ENCODE results near the gene PTPN23.

Gene PTPN23

GRCh38 chr3:47419083-47420043 lies 38.5 kb downstream of the PTPN23 start:
- DNase-seq (ENCODE audit: low read depth): no peak

GRCh38 chr3:47420044-47420430 lies 39.2 kb downstream of the PTPN23 start:
- no peak for DNase-seq (ENCODE audit: low read depth)

GRCh38 chr3:47420511-47421484 lies 40.0 kb downstream of the PTPN23 start:
- DNase-seq (ENCODE audit: low read depth): peak; percentile 82

GRCh38 chr3:47421741-47422649 lies 41.2 kb downstream of the PTPN23 start:
- DNase-seq (ENCODE audit: low read depth): no peak

- no peak for DNase-seq (ENCODE audit: low read depth)
Measured at GRCh38 chr3:47422743-47423142, 41.9 kb downstream of the PTPN23 start.

GRCh38 chr3:47423548-47424145 lies 42.8 kb downstream of the PTPN23 start:
- DNase-seq (ENCODE audit: low read depth): no peak

- DNase-seq (ENCODE audit: low read depth): no peak
Measured at GRCh38 chr3:47424434-47425382, 43.9 kb downstream of the PTPN23 start.

GRCh38 chr3:47425383-47425778 lies 44.6 kb downstream of the PTPN23 start:
- DNase-seq (ENCODE audit: low read depth): no peak

GRCh38 chr3:47425959-47426358 lies 45.1 kb downstream of the PTPN23 start:
- DNase-seq (ENCODE audit: low read depth): no peak

- DNase-seq (ENCODE audit: low read depth): no peak
Measured at GRCh38 chr3:47427866-47428265, 47.0 kb downstream of the PTPN23 start.

- DNase-seq (ENCODE audit: low read depth): no peak
Measured at GRCh38 chr3:47428662-47429061, 47.8 kb downstream of the PTPN23 start.

- no peak for DNase-seq (ENCODE audit: low read depth)
Measured at GRCh38 chr3:47429476-47430270, 48.9 kb downstream of the PTPN23 start.

GRCh38 chr3:47430606-47431005 lies 49.8 kb downstream of the PTPN23 start:
- DNase-seq (ENCODE audit: low read depth): no peak

- no peak for DNase-seq (ENCODE audit: low read depth)
Measured at GRCh38 chr3:47431225-47431624, 50.4 kb downstream of the PTPN23 start.

GRCh38 chr3:47432673-47433072 lies 51.9 kb downstream of the PTPN23 start:
- no peak for DNase-seq (ENCODE audit: low read depth)

GRCh38 chr3:47433796-47434195 lies 53.0 kb downstream of the PTPN23 start:
- no peak for DNase-seq (ENCODE audit: low read depth)

- no peak for DNase-seq (ENCODE audit: low read depth)
Measured at GRCh38 chr3:47434849-47435248, 54.0 kb downstream of the PTPN23 start.

GRCh38 chr3:47436180-47436579 lies 55.4 kb downstream of the PTPN23 start:
- no peak for DNase-seq (ENCODE audit: low read depth)

- no peak for DNase-seq (ENCODE audit: low read depth)
Measured at GRCh38 chr3:47440131-47440530, 59.3 kb downstream of the PTPN23 start.
